Stimulated activated CD4-positive, alpha-beta T cell treated with anti-CD3 and anti-CD28 coated beads, Interleukin-1b, Interleukin-23, amount 100 ng/mL, for 24 hours (primary cell): Measurements from ENCODE around the gene LRP1B.

Experiments
- DNase-seq, 4 experiments: peaks; one replicate each; pipeline ENCODE4 v3.0.0-alpha.2; 2020; ENCODE audit warnings: low read depth in 4 of 4, low spot score in 1 of 4

Gene LRP1B

GRCh38 chr2:141598982-141599381, 531.8 kb downstream of the LRP1B start:
- no peak for DNase-seq

GRCh38 chr2:141595316-141595920, 535.4 kb downstream of the LRP1B start:
- DNase-seq, result no peak

GRCh38 chr2:141591787-141592186, 539.0 kb downstream of the LRP1B start:
- DNase-seq, result no peak

- no peak for DNase-seq
These were observed 540.2 kb downstream of the LRP1B start for GRCh38 chr2:141590620-141591019.

- no peak for DNase-seq
These were observed 541.5 kb downstream of the LRP1B start for GRCh38 chr2:141589314-141589713.

DNA sequence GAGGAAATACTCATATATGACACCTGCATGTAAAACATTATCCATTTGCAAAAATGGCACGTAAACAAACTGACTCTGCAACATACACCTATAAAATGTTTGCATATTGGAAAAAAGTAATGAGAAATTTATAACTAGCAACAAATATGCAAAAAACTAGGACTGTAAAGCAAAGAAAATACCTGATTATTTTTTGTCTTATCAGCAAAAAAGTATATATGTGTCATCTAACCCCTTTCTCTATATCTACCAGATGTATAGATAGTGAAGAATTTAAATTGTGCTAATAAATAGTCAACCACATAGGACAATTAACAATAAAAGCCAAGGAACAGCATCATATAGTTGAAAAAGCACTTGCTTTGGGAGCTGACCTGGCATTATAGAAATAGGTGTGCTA, 543.8 kb downstream of the LRP1B start:
- DNase-seq, result no peak

- no peak for DNase-seq
These were observed 548.6 kb downstream of the LRP1B start for GRCh38 chr2:141582213-141582612.

GRCh38 chr2:141579071-141579470, 551.7 kb downstream of the LRP1B start:
- DNase-seq, result no peak

DNA sequence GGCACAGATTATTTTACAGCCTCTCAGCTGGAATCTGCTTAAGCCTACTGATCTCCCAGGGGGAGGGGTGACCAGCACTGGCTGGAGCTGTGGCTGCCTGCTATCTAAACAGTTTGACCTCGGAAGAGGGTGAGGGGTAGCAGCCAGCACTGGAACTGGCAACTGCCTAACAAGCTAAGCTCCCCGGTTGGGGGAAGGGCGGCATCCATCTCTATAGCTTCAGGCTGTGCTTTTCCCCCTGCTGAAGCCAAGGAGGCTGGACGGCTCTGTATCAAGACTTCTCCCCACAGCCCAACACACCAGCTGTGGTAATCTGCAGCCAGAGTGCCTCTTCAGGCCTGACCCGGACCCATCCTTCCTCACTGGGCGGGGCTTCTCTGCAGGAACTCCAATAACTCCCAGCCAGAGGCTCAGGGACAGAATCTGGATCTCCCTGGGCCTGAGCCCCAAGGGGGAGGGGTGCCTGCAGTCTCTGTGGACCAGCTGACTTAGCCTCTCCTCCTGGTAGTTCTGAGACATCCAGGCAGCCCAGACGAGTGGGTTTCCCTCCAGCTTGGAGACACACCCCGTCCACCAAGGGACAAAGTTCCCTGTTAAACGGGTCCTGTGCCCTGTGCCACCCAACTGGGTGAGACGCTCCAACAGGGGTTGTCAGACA, 560.2 kb downstream of the LRP1B start:
- DNase-seq, result no peak

DNA sequence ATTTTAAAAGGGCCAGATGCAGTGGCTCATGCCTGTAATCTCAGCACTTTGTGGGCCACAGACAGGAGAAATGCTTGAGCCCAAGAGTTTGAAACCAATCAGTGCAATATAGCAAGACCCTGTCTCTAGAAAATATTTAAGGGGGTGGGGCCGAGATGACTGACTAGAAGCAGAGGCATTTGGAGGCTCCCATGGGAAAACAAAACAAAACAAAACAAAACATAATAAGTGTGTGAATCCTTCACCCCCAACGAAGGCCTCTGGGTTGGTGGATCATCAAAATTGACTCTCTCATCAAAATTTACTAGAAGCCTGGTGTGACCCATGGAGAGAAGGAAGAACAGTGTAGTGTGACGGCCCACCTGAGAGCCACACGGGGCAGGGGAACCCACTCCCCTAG, 560.9 kb downstream of the LRP1B start:
- no peak for DNase-seq

DNA sequence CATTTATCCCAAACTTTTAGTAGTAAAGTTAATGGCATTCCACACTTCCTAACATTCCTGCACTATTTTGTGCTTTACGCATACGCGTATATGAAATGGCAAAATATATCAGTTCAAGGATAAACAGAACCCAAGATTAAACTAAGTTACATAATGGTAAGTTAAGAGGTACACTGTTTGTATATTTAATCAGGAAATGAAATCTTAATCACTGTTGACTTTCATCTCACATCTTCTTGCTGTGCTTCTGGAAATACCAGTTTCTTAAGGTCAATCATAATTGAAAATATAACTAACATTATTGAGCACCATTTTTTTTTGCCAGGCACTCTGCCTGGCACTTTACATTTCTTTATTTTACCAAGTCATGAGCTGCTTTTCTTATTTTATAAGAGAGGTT, 565.2 kb downstream of the LRP1B start:
- no peak for DNase-seq

- no peak for DNase-seq
These were observed 570.1 kb downstream of the LRP1B start for GRCh38 chr2:141560723-141561122.

- DNase-seq, result no peak
These were observed 573.3 kb downstream of the LRP1B start for GRCh38 chr2:141557329-141558095.

- no peak for DNase-seq
These were observed 574.8 kb downstream of the LRP1B start for GRCh38 chr2:141555876-141556470.

DNA sequence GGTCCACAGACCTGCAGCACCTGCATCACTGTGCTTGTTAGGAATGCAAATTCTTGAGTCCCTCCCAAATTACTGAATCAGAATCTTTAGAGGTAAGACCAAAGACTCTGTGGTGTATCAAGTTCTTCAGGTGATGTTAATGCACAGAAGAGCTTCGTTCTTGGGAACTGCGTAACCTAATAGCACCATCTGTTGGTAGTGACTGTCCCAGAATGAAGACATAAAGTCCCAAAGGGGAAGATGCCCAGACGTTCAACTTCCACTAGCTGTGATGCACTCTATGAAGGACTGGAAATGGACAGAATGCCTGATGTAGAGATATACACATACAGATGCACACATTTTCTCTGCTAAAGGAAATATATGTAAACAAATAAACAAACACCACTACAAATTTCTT, 576.0 kb downstream of the LRP1B start:
- no peak for DNase-seq

DNA sequence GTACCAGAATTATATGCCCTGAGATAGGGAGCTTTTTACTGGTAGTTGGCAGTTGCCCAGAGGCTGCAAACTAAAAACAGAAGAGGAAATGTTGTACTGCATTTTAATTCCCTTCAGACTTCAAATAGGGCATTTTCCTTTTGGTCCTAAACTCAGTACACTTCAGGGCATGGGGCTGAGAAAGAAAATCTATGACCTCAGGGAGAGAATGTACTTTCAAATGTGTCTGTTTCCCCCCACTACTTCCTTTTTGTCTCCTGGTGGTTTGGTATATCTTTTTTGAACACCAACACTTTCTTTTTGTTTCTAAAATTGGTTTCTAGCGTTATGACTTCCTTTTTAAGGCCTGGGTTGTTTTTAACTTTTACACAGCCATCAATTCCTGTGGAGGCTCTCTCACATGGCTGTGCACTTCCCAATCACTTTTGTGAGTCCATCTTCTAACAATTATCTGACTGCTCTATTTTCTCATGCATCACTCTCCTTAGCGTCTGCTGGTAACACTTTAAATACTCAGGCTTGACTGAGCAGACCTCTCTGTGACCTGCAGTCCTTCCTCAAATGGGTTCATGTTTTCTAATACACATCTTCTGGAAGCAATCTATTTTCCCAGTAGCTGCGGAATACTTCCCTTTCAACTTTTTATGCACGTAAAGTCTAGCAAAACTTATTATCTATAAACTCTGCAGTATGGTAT, 596.0 kb downstream of the LRP1B start:
- no peak for DNase-seq

DNA sequence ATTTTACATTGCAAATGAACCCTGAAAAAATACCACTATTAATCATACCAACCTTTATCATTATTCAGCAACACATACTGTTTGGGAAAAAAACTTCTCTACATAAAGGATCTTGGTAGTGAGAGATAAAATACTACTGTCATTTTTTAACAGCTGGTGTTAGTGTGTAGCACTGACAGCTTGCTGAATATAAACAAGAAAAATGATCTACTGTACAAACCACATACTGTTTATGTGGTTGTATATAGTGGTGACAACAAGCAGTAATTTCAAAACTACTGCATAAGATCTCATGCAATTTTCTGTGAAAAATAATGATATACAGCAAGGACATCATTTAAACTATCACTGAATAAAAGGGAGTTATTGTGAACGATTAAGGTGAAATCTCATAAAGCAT, 601.2 kb downstream of the LRP1B start:
- DNase-seq, result no peak

DNA sequence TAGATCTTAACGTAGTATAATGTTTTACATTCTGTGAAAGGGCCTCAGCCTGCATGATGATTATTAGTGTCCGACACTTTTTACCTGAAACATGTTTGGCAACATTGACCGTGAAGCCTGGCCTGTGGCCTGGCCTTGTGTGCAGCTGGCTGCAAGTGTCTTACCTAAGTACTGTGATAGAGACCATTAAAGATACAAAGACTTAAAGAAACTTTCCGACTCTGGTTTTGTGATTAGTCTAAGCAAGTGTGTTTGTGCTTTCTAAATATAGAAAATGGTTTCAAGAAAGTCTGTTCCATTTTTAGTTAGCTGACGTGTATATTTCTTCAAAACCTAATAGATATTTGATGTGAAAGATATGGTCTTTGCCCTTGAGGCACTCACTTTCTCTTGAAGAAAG, 601.8 kb downstream of the LRP1B start:
- DNase-seq, result no peak

DNA sequence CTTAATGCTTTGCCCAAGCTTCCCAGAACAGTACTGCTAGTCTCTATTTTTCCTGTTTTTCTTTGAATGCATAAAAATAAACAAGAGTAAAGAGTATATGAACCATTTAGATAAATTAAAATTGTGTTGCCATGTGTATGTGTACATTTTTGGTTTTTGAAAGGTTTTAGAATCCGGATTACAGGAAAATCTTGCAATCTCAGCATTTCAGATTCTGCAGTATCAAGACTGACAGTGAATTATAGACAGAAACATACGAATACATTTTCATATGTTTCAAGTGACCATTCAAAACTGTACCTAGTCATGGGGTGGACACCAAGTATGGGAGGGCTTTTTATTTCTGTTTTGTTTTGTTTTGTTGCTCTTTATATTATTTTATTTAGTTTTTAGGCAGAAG, 604.1 kb downstream of the LRP1B start:
- no peak for DNase-seq

DNA sequence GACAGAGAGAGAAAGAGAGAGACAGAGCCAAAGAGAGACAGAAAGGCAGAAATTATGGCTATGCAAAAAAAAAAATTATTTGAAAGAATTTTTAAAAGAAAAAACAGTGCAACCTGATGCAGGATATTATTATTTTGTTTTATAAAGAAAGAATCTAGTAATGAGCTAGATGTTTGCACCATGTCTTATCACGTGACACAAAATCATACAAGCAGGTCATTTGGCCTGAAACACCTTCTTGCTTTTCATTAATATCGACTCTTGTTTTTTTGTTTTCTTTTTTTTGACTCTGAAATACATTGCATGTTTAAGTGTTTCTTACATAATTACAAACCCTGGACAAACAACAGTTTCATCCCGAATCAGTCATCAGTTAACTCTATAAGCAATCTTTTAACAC, 606.0 kb downstream of the LRP1B start:
- DNase-seq, result no peak

- no peak for DNase-seq
These were observed 607.6 kb downstream of the LRP1B start for GRCh38 chr2:141523199-141523598.
